GM20431 (cell line): ENCODE data around the gene MIEF2.
"Not testable (repeated sequence)": the region's sequence is repeated elsewhere in the genome, so short reads cannot be mapped to it uniquely, and the experiment has no call there.

Experiments used
- in situ Hi-C: fragments of 300-500 bp; cut with MseI, MboI; formaldehyde crosslinking; loops from one replicate; pipeline ENCODE4 v1.15.0; 2020; ENCODE audit warnings: low sequenced_read_pairs; ENCODE audit not compliant: unreplicated experiment

MIEF2 gene, protein sequence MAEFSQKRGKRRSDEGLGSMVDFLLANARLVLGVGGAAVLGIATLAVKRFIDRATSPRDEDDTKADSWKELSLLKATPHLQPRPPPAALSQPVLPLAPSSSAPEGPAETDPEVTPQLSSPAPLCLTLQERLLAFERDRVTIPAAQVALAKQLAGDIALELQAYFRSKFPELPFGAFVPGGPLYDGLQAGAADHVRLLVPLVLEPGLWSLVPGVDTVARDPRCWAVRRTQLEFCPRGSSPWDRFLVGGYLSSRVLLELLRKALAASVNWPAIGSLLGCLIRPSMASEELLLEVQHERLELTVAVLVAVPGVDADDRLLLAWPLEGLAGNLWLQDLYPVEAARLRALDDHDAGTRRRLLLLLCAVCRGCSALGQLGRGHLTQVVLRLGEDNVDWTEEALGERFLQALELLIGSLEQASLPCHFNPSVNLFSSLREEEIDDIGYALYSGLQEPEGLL

DNA sequence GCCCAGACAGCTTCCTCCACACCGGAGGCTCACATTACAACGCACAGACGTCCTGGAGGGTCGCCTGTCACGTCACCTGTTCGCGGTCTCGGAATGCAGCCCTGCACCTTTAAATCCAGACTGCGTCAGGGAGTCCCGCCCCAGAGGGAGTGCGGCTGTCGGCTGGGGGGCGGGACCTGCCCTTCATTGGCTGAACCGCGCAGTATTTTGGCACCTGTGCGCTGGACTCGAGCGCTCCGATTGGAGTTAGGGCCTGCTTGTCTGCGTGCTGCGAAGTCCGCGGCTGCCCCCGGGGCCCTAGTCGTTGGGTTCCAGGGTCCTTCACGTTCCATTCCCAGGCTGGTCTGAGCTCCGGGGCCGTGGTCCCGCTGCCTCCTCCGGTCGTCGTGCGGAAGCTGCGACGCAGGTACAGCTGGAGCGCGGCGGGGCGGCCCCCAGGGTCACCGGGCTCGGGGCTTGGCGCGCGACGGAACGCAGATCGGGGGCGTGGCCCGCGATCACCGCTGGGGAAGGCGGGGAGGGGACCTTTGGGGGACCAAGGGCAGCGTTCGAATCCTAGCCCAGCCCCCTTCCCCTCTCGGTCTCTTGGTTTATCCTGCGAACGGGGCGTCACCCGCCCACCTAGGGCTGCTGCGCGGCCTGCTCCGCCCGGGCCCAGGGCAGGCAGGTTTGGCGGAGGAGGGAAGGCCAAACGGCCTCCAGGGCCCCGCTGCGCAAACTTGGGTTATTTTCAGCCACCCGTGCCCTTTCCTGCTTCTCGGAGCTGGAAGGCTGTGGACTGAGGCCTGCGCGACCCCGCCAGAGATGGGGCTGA lies at the start of gene MIEF2:
MIEF2 (plus strand) TSS at position 331 of the 814 bp plus-strand sequence. CDS start 2,059 bp downstream, outside the sequence.
- in situ Hi-C loops: no loop called here

DNA sequence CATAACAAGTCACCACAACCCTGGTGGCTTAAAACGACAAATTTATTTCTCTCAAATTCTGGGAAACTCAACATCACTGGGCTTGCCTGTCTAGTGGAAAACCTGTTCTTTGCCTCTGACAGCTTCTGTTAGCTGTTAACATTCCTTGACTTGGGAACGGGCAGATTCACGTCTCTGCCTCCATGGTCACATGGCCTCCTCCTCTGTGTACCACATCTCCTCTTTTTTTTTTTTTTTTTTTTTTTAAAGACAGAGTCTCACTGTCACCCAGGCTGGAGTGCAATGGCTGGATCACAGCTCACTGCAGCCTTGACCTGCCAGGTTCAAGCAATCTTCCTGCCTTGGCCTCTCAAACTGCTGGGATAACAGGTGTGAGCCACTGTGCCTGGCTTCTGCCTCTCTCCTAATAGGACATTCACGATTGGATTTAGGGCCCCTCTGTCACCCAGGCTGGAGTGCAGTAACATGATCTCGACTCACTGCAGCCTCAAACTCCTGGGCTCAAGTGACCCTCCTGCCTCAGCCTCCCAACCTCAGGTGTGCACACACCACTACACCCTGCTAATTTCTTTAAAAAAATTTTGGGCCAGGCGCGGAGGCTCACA lies 46.7 kb upstream of the MIEF2 start:
- in situ Hi-C loops: no loop called here

DNA sequence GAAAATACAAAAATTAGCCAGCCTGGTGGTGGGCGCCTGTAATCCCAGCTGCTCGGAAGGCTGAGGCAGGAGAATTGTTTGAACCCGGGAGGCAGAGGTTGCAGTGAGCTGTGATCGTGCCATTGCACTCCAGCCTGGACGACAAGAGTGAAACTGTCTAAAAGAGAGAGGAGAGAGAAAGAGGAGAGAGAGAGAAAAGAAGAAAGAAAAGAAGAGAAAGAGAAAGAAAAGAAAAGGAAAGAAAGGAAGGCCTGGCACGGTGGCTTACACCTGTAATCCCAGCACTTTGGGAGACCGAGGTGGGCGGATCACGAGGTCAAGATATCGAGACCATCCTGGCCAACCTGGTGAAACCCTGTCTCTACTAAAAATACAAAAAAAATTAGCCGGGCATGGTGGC lies 43.6 kb upstream of the MIEF2 start:
- in situ Hi-C loops: not testable (repeated sequence)

DNA sequence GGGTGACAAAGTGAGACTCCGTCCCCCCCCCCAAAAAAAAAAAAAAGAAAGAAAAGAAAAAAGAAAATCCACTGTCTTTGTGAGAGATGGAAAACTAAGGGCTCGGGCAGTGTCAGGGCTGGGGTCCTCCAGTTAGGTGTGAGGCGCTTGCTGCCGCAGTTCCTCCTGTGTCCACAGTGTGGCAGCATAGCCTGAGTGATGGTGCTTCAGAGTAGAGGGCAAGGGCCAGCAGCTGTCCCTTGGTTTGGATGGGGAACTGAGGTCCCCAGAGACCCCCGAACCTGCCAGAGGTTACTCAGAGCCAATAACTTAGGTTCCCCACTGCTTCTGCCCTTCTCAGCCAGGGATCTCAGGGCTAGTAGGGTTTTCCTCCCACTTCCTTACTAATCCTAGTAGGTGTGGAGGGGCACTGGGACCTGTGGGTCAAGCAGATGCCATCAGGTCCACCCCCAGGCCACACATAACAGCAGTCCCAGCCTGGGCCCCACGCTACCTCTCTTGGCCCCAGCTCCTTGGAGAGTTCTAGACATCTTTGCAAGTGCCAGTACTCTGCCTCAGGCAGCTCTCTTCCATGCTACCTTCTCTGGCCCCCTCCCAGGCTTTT lies 42.9 kb upstream of the MIEF2 start:
- in situ Hi-C loops: no loop called here

DNA sequence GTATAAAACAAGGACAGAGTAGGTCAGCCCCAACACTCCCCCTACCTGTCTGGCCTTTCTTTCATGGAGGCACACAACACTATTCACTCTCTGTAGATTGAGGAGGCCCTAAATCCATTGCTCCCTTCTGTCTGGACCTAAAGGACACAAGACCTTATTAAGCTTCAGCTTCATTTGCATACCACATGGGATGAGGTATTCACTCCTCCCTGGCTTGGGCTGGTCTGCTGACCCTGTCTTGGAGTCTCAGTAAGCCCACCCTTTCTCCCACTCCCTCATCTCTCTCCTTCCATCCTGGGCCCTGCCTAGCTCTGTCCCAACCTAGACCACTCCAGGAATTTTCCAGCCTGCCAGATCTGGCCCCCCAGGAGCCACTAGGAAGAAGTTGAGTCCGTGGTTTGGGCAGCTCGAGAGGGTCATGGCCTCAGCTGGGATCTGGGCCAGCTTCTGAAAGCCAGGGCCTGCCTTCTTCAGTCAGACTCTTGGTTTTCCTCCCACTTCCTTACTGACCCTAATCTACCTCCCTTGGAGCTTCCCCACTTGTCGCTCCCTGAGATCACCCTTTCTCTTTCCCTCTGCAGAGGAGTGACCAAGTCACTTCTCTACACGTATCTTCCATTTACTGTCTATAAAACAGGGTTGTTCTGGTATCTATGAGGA lies 41.6 kb upstream of the MIEF2 start:
- in situ Hi-C loops: no loop called here

DNA sequence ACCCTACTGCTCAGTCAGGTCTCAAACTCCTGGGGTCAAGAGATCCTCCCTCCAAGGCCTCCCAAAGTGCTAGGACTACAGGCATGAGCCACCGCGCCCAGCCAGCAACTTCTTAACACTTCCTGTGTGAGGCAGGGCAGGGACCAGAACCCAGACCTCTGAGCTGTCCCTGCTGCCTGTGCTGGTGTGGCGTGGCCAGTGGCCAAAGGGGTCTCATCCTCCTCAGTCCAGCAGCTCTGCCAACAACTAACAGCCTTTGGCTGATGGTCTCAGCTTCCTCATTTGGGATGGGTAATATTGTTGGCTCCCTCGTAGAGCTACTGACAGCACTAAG lies 36.4 kb upstream of the MIEF2 start:
- in situ Hi-C loops: no loop called here

DNA sequence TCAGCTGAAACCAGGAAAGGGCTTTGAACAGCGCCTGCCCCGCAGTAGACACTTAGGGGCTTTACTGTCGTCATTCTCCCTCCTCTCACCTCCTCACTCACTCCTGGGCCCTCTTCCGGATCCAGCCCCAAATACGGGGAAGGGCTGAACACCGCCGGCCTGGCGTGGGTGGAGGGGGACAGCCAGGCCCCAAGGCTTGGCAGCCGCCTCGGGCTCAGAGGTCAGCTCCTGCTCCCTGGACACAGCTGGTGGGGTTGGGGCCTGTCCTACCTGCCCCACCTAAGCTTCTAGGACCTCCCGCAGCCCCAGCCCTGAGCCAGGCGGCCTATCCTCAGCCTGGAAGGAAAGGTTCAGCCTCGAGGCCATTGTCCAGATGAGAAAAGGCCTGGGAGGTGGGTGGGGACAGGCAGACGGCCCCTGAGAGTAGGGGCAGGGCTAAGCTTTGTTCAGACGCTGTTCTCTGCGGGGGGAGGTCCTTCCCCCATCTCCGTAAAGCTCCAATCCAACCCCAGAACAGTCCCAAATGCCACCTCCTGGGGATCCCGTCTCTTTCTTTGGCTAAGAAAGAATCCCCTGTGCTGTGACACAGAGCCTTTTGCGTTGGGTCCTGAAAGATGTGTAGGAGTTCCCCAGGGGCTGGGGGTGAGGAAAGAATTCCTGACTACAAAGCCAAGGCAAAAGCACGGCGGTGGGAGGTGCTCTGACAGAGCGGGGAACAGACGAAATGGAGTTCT lies 35.9 kb upstream of the MIEF2 start:
- in situ Hi-C loops: no loop called here

DNA sequence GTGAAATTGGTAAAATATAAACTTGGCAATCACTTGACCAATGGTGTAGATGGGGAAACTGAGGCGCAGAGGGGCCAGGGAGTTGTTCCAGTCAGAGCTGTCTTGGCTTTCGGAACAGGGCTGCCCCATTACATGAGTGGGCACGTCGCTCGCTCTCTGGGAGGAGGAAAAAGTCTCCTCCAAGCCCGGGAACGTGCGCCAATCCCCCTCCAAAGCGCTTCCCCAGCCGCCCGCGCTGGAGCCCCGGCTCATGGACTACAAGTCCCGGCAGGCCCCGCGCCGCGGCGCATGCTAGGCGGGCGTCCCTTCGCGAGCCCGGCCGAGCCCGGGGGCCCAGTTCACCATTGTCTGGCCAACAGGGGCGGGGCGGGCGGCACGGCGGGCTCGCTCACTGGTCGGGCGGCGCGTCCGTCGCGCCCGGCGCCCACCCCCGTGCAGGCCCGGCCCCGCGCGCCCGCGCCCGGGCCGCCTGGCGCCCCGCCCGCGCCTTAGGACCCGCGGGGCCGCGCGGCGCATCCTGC lies 35.3 kb upstream of the MIEF2 start, which contains the start of gene LLGL1:
LLGL1 (plus strand) TSS at position 515 of the 521 bp plus-strand sequence. CDS start 48 bp downstream, outside the sequence.
- in situ Hi-C loops: no loop called here

DNA sequence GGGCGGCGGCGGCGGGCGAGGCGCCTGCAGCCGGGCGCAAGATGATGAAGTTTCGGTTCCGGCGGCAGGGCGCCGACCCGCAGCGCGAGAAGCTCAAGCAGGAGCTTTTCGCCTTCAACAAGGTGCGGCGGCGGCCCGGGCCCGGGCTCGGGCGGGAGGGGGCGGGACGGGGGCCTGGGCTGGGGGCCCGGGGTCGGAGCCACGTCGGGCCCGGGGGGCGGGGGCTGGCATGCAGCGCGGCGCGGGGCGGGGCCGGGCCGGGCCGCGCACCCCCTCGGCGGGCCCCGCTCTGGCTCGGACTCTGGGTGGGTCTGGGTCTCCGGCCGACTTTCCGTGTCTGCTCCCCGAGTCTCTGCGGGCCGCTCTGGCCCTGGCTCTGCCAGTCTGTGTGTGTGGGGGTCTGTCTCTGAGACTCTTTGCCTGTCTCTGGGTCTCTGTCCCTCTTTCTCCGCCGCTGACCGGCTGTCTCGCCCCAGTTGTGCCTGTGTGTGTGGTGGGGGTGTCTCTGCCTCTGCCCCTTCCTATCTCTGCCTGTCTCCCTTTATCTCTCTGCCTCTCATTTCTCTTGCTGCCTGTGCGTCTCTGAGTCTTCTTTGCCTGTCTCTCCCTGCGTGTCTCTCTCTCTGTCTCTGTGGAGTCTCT lies 34.7 kb upstream of the MIEF2 start:
- in situ Hi-C loops: no loop called here

DNA sequence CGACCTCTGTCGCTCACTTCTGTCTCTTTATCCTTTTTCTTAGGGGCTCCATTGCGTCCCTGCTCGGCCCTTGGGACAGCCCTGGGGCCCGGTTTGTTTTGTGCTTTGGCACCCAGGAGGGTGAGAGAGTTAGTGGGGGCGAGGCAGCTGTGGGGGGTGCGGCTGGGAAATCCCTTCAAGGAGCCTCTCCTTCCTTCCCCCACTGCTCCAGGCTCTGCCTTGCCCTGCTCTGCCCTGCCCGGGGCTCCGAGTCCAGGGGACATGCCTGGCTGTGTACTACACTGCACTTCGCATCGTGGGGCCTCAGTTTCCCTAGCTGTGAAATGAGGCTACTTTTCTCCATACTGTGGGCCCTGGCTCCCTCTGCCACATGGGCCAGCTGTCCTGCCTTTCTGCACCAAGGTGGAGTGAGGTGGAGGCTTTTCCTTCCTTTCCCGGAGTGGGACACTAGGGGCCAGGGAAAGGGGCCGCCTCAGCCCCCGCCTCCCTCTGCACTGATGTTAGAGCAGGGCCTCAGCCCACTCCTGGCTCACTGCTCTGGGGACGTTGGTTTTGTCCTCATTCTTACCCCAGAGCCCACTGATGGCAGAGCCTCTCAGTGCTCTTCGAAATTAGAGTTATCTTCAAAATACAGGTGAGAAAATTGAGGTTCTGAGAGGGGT lies 34.0 kb upstream of the MIEF2 start:
- in situ Hi-C loops: no loop called here

DNA sequence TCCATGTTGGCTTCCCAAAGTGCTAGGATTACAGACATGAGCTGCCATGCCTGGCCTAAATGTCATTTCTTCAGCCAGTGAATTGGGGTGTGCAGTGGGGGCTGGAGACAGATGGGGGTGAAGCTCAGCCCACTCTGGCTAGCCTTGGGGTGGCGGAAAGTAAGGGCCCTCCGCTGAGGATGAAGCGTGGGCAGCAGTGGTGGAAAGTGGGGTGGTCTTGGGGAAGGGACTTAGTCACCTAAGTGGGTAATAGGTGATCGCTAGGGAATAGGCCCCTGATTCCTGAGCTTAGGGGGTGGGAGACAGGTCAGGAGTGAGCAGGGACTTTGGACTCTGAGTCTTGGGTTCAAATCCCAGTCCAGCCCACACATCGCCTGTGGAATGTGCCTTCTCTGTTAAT lies 32.8 kb upstream of the MIEF2 start:
- in situ Hi-C loops: no loop called here

DNA sequence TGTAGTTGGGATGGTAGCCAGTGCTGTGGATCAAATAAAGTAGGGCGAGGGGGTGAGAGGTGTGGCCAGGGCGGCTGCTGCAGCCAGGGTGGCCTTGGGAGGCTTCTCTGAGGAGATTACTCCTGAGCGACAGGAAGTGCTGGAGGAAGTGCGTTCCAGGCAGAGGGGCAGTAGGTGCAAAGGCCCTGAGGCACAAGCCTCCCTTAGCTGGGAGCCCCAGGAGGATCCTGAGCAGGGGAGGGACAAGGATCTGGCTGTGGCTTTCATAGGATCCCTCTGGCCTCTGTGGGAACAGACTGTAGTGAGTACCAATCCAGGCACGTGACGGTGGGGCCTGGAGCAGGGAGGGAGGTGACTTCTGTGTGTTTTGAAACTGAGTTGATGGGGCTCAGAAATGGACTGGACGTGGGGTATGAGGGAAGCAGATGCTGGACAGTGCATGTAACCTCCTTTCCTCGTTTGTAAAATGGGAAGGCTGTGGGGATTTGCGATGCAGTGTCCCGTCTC lies 32.2 kb upstream of the MIEF2 start:
- in situ Hi-C loops: no loop called here

DNA sequence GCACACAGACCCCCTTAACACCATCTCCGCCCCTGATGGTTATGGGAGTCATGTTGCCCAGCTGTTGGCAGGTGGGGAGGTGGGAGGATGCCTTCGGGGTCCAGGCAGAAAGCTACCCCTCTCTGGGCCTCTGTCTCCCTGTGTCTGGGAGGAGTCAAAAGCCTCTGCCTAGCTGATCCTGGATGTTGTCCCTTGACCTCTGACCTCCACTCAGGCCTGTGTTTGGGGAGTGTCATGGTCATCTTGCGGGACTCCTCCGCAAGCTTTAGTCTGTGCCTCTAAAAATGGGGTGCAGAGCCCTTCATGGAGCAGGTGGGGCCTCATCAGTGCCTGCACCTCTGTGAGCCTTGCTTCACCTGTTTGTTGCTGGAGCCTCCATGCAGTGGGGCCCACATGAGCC lies 31.2 kb upstream of the MIEF2 start:
- in situ Hi-C loops: no loop called here

DNA sequence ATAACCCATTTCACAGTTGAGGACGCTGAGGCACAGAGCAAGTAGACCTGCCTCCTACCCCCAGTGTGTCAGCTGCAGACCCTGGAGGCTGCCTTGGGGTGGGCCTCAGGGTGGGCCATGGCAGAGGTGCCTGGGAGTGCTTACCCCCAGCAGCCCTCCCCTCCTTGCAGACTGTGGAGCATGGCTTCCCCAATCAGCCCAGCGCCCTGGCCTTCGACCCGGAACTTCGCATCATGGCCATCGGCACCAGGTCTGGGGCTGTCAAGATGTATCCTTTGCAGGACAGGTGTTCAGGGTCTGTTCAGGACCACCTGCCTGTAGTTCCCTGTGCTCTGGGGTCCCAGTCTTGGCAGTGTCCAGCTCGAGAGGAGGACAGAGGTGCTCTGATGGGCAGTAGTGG lies 30.7 kb upstream of the MIEF2 start:
- in situ Hi-C loops: no loop called here

DNA sequence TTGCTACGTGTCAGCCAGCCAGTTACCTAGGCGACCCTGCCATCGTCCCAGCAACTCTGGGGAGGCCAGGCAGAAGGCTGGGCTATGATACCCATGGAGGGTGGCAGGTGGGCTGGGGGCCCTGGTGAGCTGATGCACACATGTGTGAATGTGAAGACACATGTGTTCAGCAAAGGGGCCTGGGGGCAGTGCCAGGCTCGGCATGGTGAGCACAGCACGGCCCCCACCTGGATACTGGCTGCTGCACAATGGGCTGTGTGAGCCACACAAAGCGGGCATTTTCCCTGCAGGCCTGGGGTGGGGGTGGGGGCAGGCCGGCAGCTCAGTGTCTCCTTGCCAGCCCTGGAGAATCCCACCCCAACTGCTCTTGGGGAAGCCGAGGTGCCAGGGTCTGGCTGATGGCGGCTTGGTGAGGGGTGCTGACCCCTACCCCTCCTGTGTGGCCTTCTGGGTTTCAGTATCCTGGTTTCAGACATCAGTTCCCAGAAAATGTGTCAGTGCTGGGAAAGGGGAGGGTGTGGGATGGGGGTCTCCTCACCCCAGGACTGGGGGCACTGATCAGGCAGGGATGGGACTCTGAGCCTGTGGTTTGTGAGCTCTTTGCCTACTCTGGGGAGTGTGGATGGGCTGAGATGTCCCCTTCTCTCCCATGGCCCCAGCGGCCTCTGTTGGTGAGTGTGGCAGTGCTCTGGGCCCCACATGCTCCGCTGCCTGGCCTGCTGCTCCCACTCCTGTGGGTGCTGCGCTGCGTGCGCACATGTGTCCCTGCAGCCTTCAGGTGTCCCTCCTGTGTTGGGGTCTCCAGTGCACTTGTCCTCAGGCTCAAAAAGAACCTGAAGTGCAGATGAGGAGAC lies 29.9 kb upstream of the MIEF2 start:
- in situ Hi-C loops: no loop called here

DNA sequence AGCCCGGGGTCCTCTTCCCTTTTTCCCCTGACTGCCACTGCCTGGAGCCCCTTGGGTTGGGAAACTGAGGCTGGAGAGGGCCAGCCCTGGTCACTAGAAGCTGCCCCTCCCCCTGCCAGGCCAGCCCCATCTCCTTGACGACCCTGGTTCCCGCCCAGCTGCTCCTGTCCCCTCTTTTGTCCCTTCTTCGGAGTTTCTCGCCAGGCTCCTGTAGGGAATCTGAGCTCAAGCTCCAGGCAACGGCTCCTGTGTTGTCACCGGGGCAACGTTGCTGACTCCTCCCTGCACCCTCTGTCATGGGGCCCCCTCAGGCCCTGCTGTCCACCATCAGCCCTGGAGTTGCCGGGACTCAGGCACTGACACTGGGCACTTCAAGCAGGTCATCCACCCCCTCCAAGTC lies 29.3 kb upstream of the MIEF2 start:
- in situ Hi-C loops: no loop called here
